WTC11 (cell line): ENCODE results near the gene ARID3B.
"Not testable (repeated sequence)": the region's sequence is repeated elsewhere in the genome, so short reads cannot be mapped to it uniquely, and the experiment has no call there.

Experiments
- E2F4 ChIP-seq: sonication (generic); formaldehyde crosslinking; IDR thresholded peaks from 2 replicates; pipeline ENCODE4 v1.8.1; 2022; ENCODE audit warnings: low read depth, mild to moderate bottlenecking, moderate library complexity, missing genetic modification reagents, borderline replicate concordance
- E2F5 ChIP-seq: sonication (generic); formaldehyde crosslinking; IDR thresholded peaks from 2 replicates; pipeline ENCODE4 v1.8.1; 2022; ENCODE audit warnings: mild to moderate bottlenecking, moderate library complexity, missing genetic modification reagents
- SP1 ChIP-seq: sonication (generic); formaldehyde crosslinking; conservative IDR thresholded peaks from 2 replicates; pipeline ENCODE4 v1.8.1; 2022; ENCODE audit warnings: missing genetic modification reagents
- TF ChIP-seq, protein P1 (sequence below): fragments of 200-600 bp; IDR thresholded peaks from 2 replicates; pipeline ENCODE4 v1.8.0; 2022; ENCODE audit warnings: antibody characterized with exemption

- TF ChIP-seq, protein P1, sequence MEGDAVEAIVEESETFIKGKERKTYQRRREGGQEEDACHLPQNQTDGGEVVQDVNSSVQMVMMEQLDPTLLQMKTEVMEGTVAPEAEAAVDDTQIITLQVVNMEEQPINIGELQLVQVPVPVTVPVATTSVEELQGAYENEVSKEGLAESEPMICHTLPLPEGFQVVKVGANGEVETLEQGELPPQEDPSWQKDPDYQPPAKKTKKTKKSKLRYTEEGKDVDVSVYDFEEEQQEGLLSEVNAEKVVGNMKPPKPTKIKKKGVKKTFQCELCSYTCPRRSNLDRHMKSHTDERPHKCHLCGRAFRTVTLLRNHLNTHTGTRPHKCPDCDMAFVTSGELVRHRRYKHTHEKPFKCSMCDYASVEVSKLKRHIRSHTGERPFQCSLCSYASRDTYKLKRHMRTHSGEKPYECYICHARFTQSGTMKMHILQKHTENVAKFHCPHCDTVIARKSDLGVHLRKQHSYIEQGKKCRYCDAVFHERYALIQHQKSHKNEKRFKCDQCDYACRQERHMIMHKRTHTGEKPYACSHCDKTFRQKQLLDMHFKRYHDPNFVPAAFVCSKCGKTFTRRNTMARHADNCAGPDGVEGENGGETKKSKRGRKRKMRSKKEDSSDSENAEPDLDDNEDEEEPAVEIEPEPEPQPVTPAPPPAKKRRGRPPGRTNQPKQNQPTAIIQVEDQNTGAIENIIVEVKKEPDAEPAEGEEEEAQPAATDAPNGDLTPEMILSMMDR: not testable (repeated sequence)
- not testable (repeated sequence) for TF ChIP-seq E2F4; E2F5; SP1 (CRISPR knock-in tag)
These were observed 56.2 kb downstream of the ARID3B start for GRCh38 chr15:74597146-74597705.
